Brain microvascular endothelial cell (primary cell): Measurements from ENCODE around the gene BMP5.

ENCODE experiments used
- DNase-seq: peaks from one replicate; pipeline ENCODE4 v3.0.0-alpha.2; 2020
- H3K27ac ChIP-seq: fragments of 250-450 bp; sonication (Bioruptor Pico); 2 replicates; pipeline ENCODE4 v1.5.1; 2020; ENCODE audit warnings: mild to moderate bottlenecking, moderate library complexity
- H3K27me3 ChIP-seq: fragments of 250-450 bp; sonication (Bioruptor Pico); replicated peaks from 2 replicates; pipeline ENCODE4 v1.5.1; 2020; ENCODE audit warnings: mild to moderate bottlenecking
- H3K36me3 ChIP-seq: fragments of 250-450 bp; sonication (Bioruptor Pico); replicated peaks from 2 replicates; pipeline ENCODE4 v1.5.1; 2020; ENCODE audit warnings: mild to moderate bottlenecking
- H3K4me3 ChIP-seq: 2 replicates; pipeline ENCODE4 v1.5.1; 2011; ENCODE audit warnings: low read depth, mild to moderate bottlenecking, control low read depth, low read length, moderate library complexity
- in situ Hi-C: cut with HindIII; loops from 2 replicates; pipeline ENCODE4 v1.10.0; 2017; ENCODE audit warnings: low sequenced_read_pairs, low pct_ligation_motif_present
- TF ChIP-seq, protein P1 (sequence below): IDR thresholded peaks from 2 replicates; pipeline ENCODE4 v1.5.1; 2011; ENCODE audit warnings: low read depth, mild to moderate bottlenecking, moderate library complexity, low read length, control low read depth, inconsistent platforms; ENCODE audit errors: missing control alignments

The BMP5 gene

GRCh38 chr6:55820696-55821095, 54.7 kb downstream of the BMP5 start:
- H3K4me3 ChIP-seq, result no peak overlapping the region
- H3K27me3 ChIP-seq, result no peaks in the 10 kb centered on the region
- TF ChIP-seq, protein P1, sequence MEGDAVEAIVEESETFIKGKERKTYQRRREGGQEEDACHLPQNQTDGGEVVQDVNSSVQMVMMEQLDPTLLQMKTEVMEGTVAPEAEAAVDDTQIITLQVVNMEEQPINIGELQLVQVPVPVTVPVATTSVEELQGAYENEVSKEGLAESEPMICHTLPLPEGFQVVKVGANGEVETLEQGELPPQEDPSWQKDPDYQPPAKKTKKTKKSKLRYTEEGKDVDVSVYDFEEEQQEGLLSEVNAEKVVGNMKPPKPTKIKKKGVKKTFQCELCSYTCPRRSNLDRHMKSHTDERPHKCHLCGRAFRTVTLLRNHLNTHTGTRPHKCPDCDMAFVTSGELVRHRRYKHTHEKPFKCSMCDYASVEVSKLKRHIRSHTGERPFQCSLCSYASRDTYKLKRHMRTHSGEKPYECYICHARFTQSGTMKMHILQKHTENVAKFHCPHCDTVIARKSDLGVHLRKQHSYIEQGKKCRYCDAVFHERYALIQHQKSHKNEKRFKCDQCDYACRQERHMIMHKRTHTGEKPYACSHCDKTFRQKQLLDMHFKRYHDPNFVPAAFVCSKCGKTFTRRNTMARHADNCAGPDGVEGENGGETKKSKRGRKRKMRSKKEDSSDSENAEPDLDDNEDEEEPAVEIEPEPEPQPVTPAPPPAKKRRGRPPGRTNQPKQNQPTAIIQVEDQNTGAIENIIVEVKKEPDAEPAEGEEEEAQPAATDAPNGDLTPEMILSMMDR, result no peak
- H3K36me3 ChIP-seq, result no peaks in the 10 kb centered on the region
- H3K27ac ChIP-seq, result no peak overlapping the region
- in situ Hi-C loops, result no loop called here
- DNase-seq, result no peak

DNA sequence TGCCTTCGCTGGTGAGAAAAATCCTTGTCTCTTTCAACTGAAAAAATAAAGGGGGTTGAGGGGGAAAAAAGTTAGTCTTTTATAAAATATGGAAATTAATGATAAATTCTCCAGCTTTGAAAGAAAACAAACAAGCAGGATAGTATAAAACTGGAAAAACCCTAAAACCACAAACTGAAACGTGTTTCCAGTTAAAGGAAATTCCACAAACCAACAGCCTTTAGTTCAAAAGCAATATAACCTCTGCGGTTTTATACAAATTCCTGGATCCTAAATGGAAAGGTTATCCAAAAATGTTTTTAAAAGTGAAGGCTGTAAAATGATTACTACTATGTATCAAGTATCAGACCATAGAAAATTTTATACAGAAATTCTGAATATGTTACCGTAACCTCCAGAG, 55.6 kb downstream of the BMP5 start:
- no peaks in the 10 kb centered on the region for H3K27me3 ChIP-seq
- H3K27ac ChIP-seq, result no peak overlapping the region
- in situ Hi-C loops, result no loop called here
- DNase-seq, result no peak
- TF ChIP-seq, protein P1, result no peak
- no peak overlapping the region for H3K4me3 ChIP-seq
- no peaks in the 10 kb centered on the region for H3K36me3 ChIP-seq

- Histone ChIP-seq H3K36me3 (no peaks in the 10 kb centered on the region), H3K27me3 (no peaks in the 10 kb centered on the region), H3K27ac (no peak overlapping the region), H3K4me3 (no peak overlapping the region)
- TF ChIP-seq, protein P1, result no peak
- no peak for DNase-seq
- in situ Hi-C loops, result no loop called here
Observed at GRCh38 chr6:55818482-55818881, 56.9 kb downstream of the BMP5 start.

DNA sequence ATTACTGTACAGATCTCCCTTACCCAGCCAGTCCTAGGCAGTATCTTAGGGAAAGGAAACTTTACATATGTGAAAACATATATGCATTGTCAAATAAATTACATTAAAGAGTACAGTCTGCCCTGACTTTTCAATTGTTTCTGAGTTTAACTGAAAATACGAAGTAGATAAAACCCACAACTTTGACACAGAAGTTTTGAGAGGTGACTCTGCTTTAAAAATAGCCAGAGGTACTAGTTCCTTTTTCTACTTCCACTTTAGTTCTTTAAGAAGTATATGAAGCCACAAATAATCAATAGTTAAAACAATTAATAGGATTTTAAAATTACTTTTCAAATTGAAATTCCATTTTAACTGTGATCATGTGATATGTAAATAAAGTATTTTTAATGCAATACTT, 62.9 kb downstream of the BMP5 start:
- in situ Hi-C loops, result no loop called here
- Histone ChIP-seq H3K36me3 (no peaks in the 10 kb centered on the region), H3K4me3 (no peak overlapping the region), H3K27me3 (no peaks in the 10 kb centered on the region), H3K27ac (no peak overlapping the region)
- TF ChIP-seq, protein P1, result no peak
- no peak for DNase-seq

DNA sequence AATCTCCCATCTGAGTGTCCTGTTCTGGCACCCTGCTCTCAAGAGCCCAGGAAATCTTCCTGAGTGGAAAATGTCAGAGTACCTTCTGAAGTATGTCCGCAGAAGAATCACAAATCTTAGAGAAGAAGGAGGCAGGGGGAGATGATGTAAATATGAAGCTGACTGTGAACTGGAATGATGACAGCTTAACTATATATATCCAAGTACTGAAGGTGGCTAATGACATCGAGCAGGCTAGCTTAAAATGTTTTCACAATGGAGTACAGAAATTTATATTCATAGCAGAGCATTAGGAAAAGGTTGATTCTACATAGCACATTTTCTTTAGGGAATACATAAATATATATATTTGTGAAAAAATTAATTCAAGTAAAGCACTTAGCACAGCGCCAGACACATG, 64.3 kb downstream of the BMP5 start:
- in situ Hi-C loops, result no loop called here
- TF ChIP-seq, protein P1, result no peak
- Histone ChIP-seq H3K36me3 (no peaks in the 10 kb centered on the region), H3K27me3 (no peaks in the 10 kb centered on the region), H3K4me3 (no peak overlapping the region), H3K27ac (no peak overlapping the region)
- DNase-seq, result no peak

DNA sequence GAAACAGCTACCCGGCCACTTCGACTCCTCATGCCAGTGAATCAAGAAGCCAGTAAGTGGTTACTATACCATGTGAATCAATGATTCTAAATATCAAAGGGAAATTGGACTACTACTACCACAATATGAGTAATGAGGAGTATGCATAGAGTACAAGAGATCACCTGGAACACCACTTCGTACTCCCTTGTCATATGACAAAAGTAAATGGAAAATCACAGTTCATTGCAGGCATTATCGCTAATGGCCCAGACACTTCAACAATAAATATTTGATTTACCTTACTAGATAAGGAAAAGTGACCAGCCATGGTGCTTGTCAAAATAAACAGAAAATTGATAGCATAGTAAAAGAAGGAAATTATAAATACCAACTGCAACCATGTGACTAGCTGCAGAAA, 73.1 kb downstream of the BMP5 start:
- Histone ChIP-seq H3K27me3 (no peaks in the 10 kb centered on the region), H3K27ac (no peak overlapping the region), H3K36me3 (no peaks in the 10 kb centered on the region), H3K4me3 (no peak overlapping the region)
- DNase-seq, result no peak
- in situ Hi-C loops, result no loop called here
- TF ChIP-seq, protein P1, result no peak
